Panc1 (cell line): ENCODE measurements around the gene PDE8B. TPM values are rescaled to one million over a fixed set of nuclear protein-coding genes. Genes with fewer than 3 reads are reported as not detected.

Experiments used
- ATAC-seq: fragments of 200-7000 bp; cut with Tn5 transposase; 2 replicates; pipeline ENCODE4 v1.9.1; 2020; ENCODE audit warnings: mild to moderate bottlenecking, moderate library complexity
- BruUV-seq: library from RNA; stranded (reverse); fragments of 400-500 nt; replicated peaks from 2 replicates; lab custom pipeline; 2021; lab: Mats Ljungman, UMichigan
- CTCF ChIA-PET: fragments of 300-600 bp; sonication (Branson Sonifier 250); formaldehyde crosslinking; loops from one replicate; lab custom pipeline; 2022; ENCODE audit warnings: antibody characterized with exemption; lab: Charles Lee
- POLR2A ChIA-PET: fragments of 300-600 bp; sonication (Branson Sonifier 250); formaldehyde crosslinking; loops from one replicate; lab custom pipeline; 2022; ENCODE audit warnings: antibody characterized with exemption; lab: Charles Lee
- DNase-seq: peaks from one replicate; pipeline ENCODE4 v3.0.0-alpha.2; 2010; ENCODE audit warnings: low read depth, low spot score
- H3K27ac ChIP-seq: 2 replicates; pipeline ENCODE4 v1.5.1; 2011; ENCODE audit warnings: mild to moderate bottlenecking, low read length, inconsistent platforms
- H3K27me3 ChIP-seq: fragments of 200-500 bp; sonication (Bioruptor generic); 2 replicates; pipeline ENCODE4 v1.6.0; 2014; ENCODE audit warnings: low read length, inconsistent platforms; ENCODE audit not compliant: control insufficient read depth, insufficient read depth
- H3K36me3 ChIP-seq: fragments of 200-500 bp; sonication (Bioruptor generic); 2 replicates; pipeline ENCODE4 v1.5.1; 2014; ENCODE audit warnings: inconsistent platforms, mild to moderate bottlenecking, low read length, moderate library complexity; ENCODE audit not compliant: control insufficient read depth, insufficient read depth
- H3K4me1 ChIP-seq: 2 replicates; pipeline ENCODE4 v1.5.1; 2011; ENCODE audit warnings: inconsistent platforms, mild to moderate bottlenecking, low read length, moderate library complexity; ENCODE audit not compliant: control insufficient read depth, insufficient read depth
- H3K4me3 ChIP-seq, 2 experiments: 2 replicates each; pipeline ENCODE4 v1.5.1; 2011 to 2012; ENCODE audit warnings: low read depth in 2 of 2, low read length in 2 of 2, mild to moderate bottlenecking in 2 of 2, inconsistent platforms in 1 of 2, moderate library complexity in 1 of 2
- H3K9me3 ChIP-seq: fragments of 200-500 bp; sonication (Bioruptor generic); 2 replicates; pipeline ENCODE4 v1.5.1; 2014; ENCODE audit warnings: low read depth, mild to moderate bottlenecking, inconsistent platforms, low read length, moderate library complexity; ENCODE audit not compliant: control insufficient read depth, insufficient read depth
- CTCF ChIP-seq: fragments of 450-650 bp; IDR thresholded peaks from 2 replicates; pipeline ENCODE4 v1.5.1; 2017; ENCODE audit warnings: mild to moderate bottlenecking
- POLR2AphosphoS5 ChIP-seq: IDR thresholded peaks from 2 replicates; pipeline ENCODE4 v1.6.1; 2012; ENCODE audit warnings: mild to moderate bottlenecking, low read depth, low read length, moderate library complexity
- REST ChIP-seq, 2 experiments: IDR thresholded peaks; 2 replicates each; pipeline ENCODE4 v1.6.1; 2011 to 2012; ENCODE audit warnings: low read depth in 2 of 2, control low read depth in 1 of 2, low read length in 1 of 2, mild to moderate bottlenecking in 1 of 2, moderate library complexity in 1 of 2; ENCODE audit not compliant: insufficient read depth in 1 of 2
- SIN3A ChIP-seq: IDR thresholded peaks from 2 replicates; pipeline ENCODE4 v1.6.1; 2012; ENCODE audit warnings: low read depth, mild to moderate bottlenecking, low read length, moderate library complexity, borderline replicate concordance; ENCODE audit not compliant: insufficient read depth
- TCF7L2 ChIP-seq: IDR thresholded peaks from 2 replicates; pipeline ENCODE4 v1.6.1; 2011; ENCODE audit warnings: mild to moderate bottlenecking, low read depth, low read length, inconsistent platforms
- in situ Hi-C: cut with HindIII; loops from 2 replicates; pipeline ENCODE4 v1.10.0; 2016; ENCODE audit warnings: low sequenced_read_pairs, low pct_unique_long_range_greater_than_20kb
- intact Hi-C: fragments of 100-400 bp; cut with micrococcal nuclease; formaldehyde crosslinking; loops from one replicate; pipeline ENCODE4 v1.10.0; 2022; ENCODE audit not compliant: unreplicated experiment
- total RNA-seq: library from RNA; stranded (reverse); gene quantifications from one replicate; pipeline ENCODE4 v1.2.1, GENCODE V29; 2021; ENCODE audit not compliant: unreplicated experiment

Gene PDE8B
- total RNA-seq, 1 experiment from 2014 or later = 0.62 TPM

GRCh38 chr5:77454123-77454522, 243.6 kb downstream of the PDE8B start:
- ChIA-PET CTCF (no interaction called here), POLR2A (no interaction called here)
- TF ChIP-seq REST (IDR thresholded peaks at IDR 0.05; ENCODE audit: insufficient read depth in 1 of 2, low read depth in 2 of 2, low read length in 1 of 2) (no peak), SIN3A (no peak), CTCF (no peak), POLR2AphosphoS5 (no peak), TCF7L2 (no peak)
- no TSS peak for BruUV-seq
- in situ Hi-C loops (no loop called here), intact Hi-C loops (no loop called here)
- Histone ChIP-seq H3K9me3 (no peaks in the 10 kb centered on the region), H3K4me1 (no peaks in the 10 kb centered on the region), H3K36me3 (no peaks in the 10 kb centered on the region), H3K27ac (no peak overlapping the region), H3K27me3 (no peaks in the 10 kb centered on the region), H3K4me3 (no peak overlapping the region)
- ATAC-seq = no peak
- DNase-seq = no peak

GRCh38 chr5:77461287-77461686, 250.8 kb downstream of the PDE8B start:
- intact Hi-C loops (no loop called here), in situ Hi-C loops (no loop called here)
- no TSS peak for BruUV-seq
- Histone ChIP-seq H3K27me3 (no peaks in the 10 kb centered on the region), H3K27ac (no peak overlapping the region), H3K4me1 (no peaks in the 10 kb centered on the region), H3K4me3 (no peak overlapping the region), H3K36me3 (no peaks in the 10 kb centered on the region; the same call in 1 of the 2 replicates), H3K9me3 (no peaks in the 10 kb centered on the region)
- TF ChIP-seq TCF7L2 = no peak
- no peak for TF ChIP-seq POLR2AphosphoS5
- no peak for TF ChIP-seq SIN3A
- TF ChIP-seq CTCF = no peak
- no peak for TF ChIP-seq REST (IDR thresholded peaks at IDR 0.05; ENCODE audit: insufficient read depth in 1 of 2, low read depth in 2 of 2, low read length in 1 of 2)
- CTCF ChIA-PET = no interaction called here
- ATAC-seq (no peak), DNase-seq (no peak)
- POLR2A ChIA-PET = no interaction called here
